H1 (cell line): Measurements from ENCODE around the gene PQBP1. TPM values are rescaled to one million over a fixed set of nuclear protein-coding genes. Genes with fewer than 3 reads are reported as not detected.

ENCODE experiments used
- CTCF ChIA-PET: fragments of 300-600 bp; sonication (Branson Sonifier 250); formaldehyde crosslinking; loops from one replicate; lab custom pipeline; 2021; ENCODE audit not compliant: partially characterized antibody; lab: Charles Lee
- POLR2A ChIA-PET: fragments of 300-600 bp; sonication (Branson Sonifier 250); formaldehyde crosslinking; loops from one replicate; lab custom pipeline; 2021; ENCODE audit warnings: inconsistent platforms; ENCODE audit not compliant: partially characterized antibody; lab: Charles Lee
- DNase-seq, 2 experiments: peaks; one replicate each; pipeline versions ENCODE4 v3.0.0 to v3.0.0-alpha.2; 2010 to 2022; ENCODE audit warnings: low spot score in 2 of 2, low read depth in 1 of 2, mixed read lengths in 1 of 2
- FAIRE-seq: peaks from 2 replicates; lab custom pipeline; 2011; peaks lifted over from hg19 to GRCh38; lab: Jason Lieb, UNC
- H2AFZ ChIP-seq: 2 replicates; pipeline ENCODE4 v1.8.1; 2012; ENCODE audit warnings: low read length, inconsistent platforms
- H2AK5ac ChIP-seq: 2 replicates; pipeline ENCODE4 v1.6.1; 2013; ENCODE audit warnings: low read depth, low read length
- H2BK120ac ChIP-seq: replicated peaks from 2 replicates; pipeline ENCODE3; 2013; ENCODE audit warnings: low read depth, low read length, inconsistent platforms
- H2BK12ac ChIP-seq: 2 replicates; pipeline ENCODE4 v1.6.1; 2013; ENCODE audit warnings: low read depth, low read length
- H2BK15ac ChIP-seq: 2 replicates; pipeline ENCODE4 v1.6.1; 2013; ENCODE audit warnings: low read length
- H2BK20ac ChIP-seq: 2 replicates; pipeline ENCODE4 v1.6.1; 2013; ENCODE audit warnings: low read length
- H2BK5ac ChIP-seq: 2 replicates; pipeline ENCODE4 v1.6.1; 2013; ENCODE audit warnings: low read depth, low read length
- H3K14ac ChIP-seq: 2 replicates; pipeline ENCODE4 v1.6.1; 2013; ENCODE audit warnings: inconsistent platforms; ENCODE audit not compliant: insufficient read length
- H3K18ac ChIP-seq: 2 replicates; pipeline ENCODE4 v1.6.1; 2013; ENCODE audit warnings: low read length; ENCODE audit errors: extremely low read depth
- H3K23ac ChIP-seq: 2 replicates; pipeline ENCODE4 v1.6.1; 2013; ENCODE audit warnings: inconsistent platforms; ENCODE audit not compliant: insufficient read length
- H3K23me2 ChIP-seq: 2 replicates; pipeline ENCODE4 v1.6.1; 2013; ENCODE audit warnings: low read depth, low read length
- H3K27ac ChIP-seq: 2 replicates; pipeline ENCODE4 v1.6.1; 2011; ENCODE audit warnings: low read depth, low read length, inconsistent platforms
- H3K27me3 ChIP-seq, 4 experiments: replicated peaks in 1 of 4; 1 replicate in 1 of 4; 2 replicates in 3 of 4; pipeline versions ENCODE4 v1.6.1 to v1.8.1; 2011 to 2013; ENCODE audit warnings: low read length in 3 of 4, mild to moderate bottlenecking in 3 of 4, inconsistent platforms in 2 of 4, mixed read lengths in 2 of 4, moderate library complexity in 1 of 4; ENCODE audit not compliant: control insufficient read depth in 3 of 4, insufficient read depth in 3 of 4; ENCODE audit errors: extremely low read depth in 1 of 4
- H3K36me3 ChIP-seq, 4 experiments: 2 replicates each; pipeline versions ENCODE4 v1.6.1 to v1.8.1; 2011 to 2013; ENCODE audit warnings: mild to moderate bottlenecking in 4 of 4, low read length in 3 of 4, moderate library complexity in 2 of 4, control low read depth in 1 of 4, inconsistent platforms in 1 of 4; ENCODE audit not compliant: insufficient read depth in 4 of 4, control insufficient read depth in 2 of 4
- H3K4ac ChIP-seq: replicated peaks from 2 replicates; pipeline ENCODE3; 2013; ENCODE audit warnings: low read length, low read depth, mixed read lengths, inconsistent platforms; ENCODE audit not compliant: insufficient read length
- H3K4me1 ChIP-seq, 4 experiments: replicated peaks in 1 of 4; 1 replicate in 1 of 4; 2 replicates in 3 of 4; pipeline versions ENCODE4 v1.6.1 to v1.8.1; 2011 to 2013; ENCODE audit warnings: low read length in 3 of 4, inconsistent platforms in 2 of 4, mixed read lengths in 1 of 4; ENCODE audit not compliant: insufficient read depth in 4 of 4, control insufficient read depth in 3 of 4
- H3K4me2 ChIP-seq, 2 experiments: 2 replicates each; pipeline versions ENCODE4 v1.6.1 to v1.8.1; 2011 to 2013; ENCODE audit warnings: low read depth in 2 of 2, low read length in 2 of 2, control low read depth in 1 of 2, inconsistent platforms in 1 of 2, mild to moderate bottlenecking in 1 of 2; ENCODE audit not compliant: insufficient read depth in 1 of 2
- H3K4me3 ChIP-seq, 4 experiments: fragments of 200-600, 300-600 bp in 1 of 4; sonication (generic), shearing (Covaris generic), sonication (Bioruptor Twin) in 1 of 4; 2 replicates each; pipeline versions ENCODE4 v1.5.1 to v1.8.1; 2011 to 2016; ENCODE audit warnings: low read length in 4 of 4, low read depth in 3 of 4, control low read depth in 2 of 4, inconsistent platforms in 2 of 4, mild to moderate bottlenecking in 2 of 4, mixed read lengths in 1 of 4, moderate library complexity in 1 of 4; ENCODE audit not compliant: insufficient read depth in 2 of 4; ENCODE audit errors: extremely low read depth in 1 of 4
- H3K56ac ChIP-seq: replicated peaks from 2 replicates; pipeline ENCODE3; 2013; ENCODE audit warnings: low read depth, mild to moderate bottlenecking, mixed read lengths, low read length, inconsistent platforms; ENCODE audit not compliant: insufficient read length
- H3K79me1 ChIP-seq: 2 replicates; pipeline ENCODE4 v1.6.1; 2013; ENCODE audit warnings: low read depth, low read length, control low read depth
- H3K79me2 ChIP-seq, 2 experiments: 2 replicates each; pipeline versions ENCODE4 v1.6.1 to v1.8.1; 2012 to 2013; ENCODE audit warnings: low read length in 2 of 2, mild to moderate bottlenecking in 2 of 2, inconsistent platforms in 1 of 2; ENCODE audit not compliant: insufficient read depth in 2 of 2, control insufficient read depth in 1 of 2
- H3K9ac ChIP-seq, 4 experiments: replicated peaks in 1 of 4; 1 replicate in 1 of 4; 2 replicates in 3 of 4; pipeline versions ENCODE4 v1.6.1 to v1.8.1; 2011 to 2013; ENCODE audit warnings: low read depth in 3 of 4, low read length in 3 of 4, control low read depth in 2 of 4, mild to moderate bottlenecking in 2 of 4, moderate library complexity in 2 of 4, inconsistent platforms in 1 of 4; ENCODE audit errors: extremely low read depth in 1 of 4
- H3K9me3 ChIP-seq, 2 experiments: 2 replicates each; pipeline versions ENCODE4 v1.6.1 to v1.8.1; 2012 to 2013; ENCODE audit warnings: mild to moderate bottlenecking in 2 of 2, moderate library complexity in 2 of 2, control low read depth in 1 of 2, inconsistent platforms in 1 of 2, low read depth in 1 of 2, low read length in 1 of 2, mixed read lengths in 1 of 2; ENCODE audit not compliant: insufficient read depth in 2 of 2
- H4K20me1 ChIP-seq, 2 experiments: replicated peaks in 1 of 2; 2 replicates each; pipeline versions ENCODE3 to v1.8.1; 2011 to 2013; ENCODE audit warnings: inconsistent platforms in 2 of 2, low read length in 2 of 2, mild to moderate bottlenecking in 1 of 2; ENCODE audit not compliant: insufficient read depth in 2 of 2, control insufficient read depth in 1 of 2
- H4K5ac ChIP-seq: 2 replicates; pipeline ENCODE4 v1.6.1; 2013; ENCODE audit warnings: low read length, low read depth, mixed read lengths, inconsistent platforms; ENCODE audit not compliant: insufficient read length
- H4K8ac ChIP-seq: 2 replicates; pipeline ENCODE4 v1.8.0; 2013; ENCODE audit warnings: mild to moderate bottlenecking, moderate library complexity, low read length, inconsistent platforms; ENCODE audit not compliant: insufficient read depth; ENCODE audit errors: extremely low read depth
- H4K91ac ChIP-seq: replicated peaks from 2 replicates; pipeline ENCODE3; 2013; ENCODE audit warnings: low read length, mixed read lengths, inconsistent platforms; ENCODE audit not compliant: insufficient read length
- CBX8 ChIP-seq: fragments of 300-800, 300-1000 bp; sonication (generic); IDR thresholded peaks from 2 replicates; pipeline ENCODE4 v1.7.1; 2016; ENCODE audit warnings: low read depth, low read length, borderline replicate concordance
- CREB1 ChIP-seq: IDR thresholded peaks from 2 replicates; pipeline ENCODE4 v1.6.1; 2012; ENCODE audit warnings: inconsistent platforms
- E2F6 ChIP-seq: IDR thresholded peaks from 2 replicates; pipeline ENCODE4 v1.6.1; 2012; ENCODE audit warnings: inconsistent platforms
- RBBP5 ChIP-seq: IDR thresholded peaks from 2 replicates; pipeline ENCODE4 v1.7.1; 2012; ENCODE audit warnings: low read depth, mild to moderate bottlenecking, inconsistent platforms, low read length, moderate library complexity, borderline replicate concordance
- SAP30 ChIP-seq: fragments of 300-600 bp; sonication (generic); IDR thresholded peaks from 2 replicates; pipeline ENCODE4 v1.7.1; 2012; ENCODE audit warnings: low read length, moderate library complexity, mild to moderate bottlenecking, inconsistent platforms; ENCODE audit not compliant: insufficient read depth, insufficient replicate concordance
- SP2 ChIP-seq: IDR thresholded peaks from 2 replicates; pipeline ENCODE4 v1.6.1; 2012; ENCODE audit warnings: mild to moderate bottlenecking, low read length, inconsistent platforms
- TBP ChIP-seq: IDR thresholded peaks from 2 replicates; pipeline ENCODE4 v1.6.1; 2011; ENCODE audit warnings: low read depth, low read length, improper control_type of control experiment
- USF2 ChIP-seq: IDR thresholded peaks from 2 replicates; pipeline ENCODE4 v1.6.1; 2011; ENCODE audit warnings: low read length, improper control_type of control experiment
- WGBS, 2 experiments: shearing (Covaris generic) in 1 of 2; methylation state at CpG; one replicate each; pipeline versions ENCODE4 v1.1.6 to v1.1.7; 2013 to 2015; ENCODE audit warnings: low lambda C conversion rate in 2 of 2, mixed read lengths in 2 of 2, inconsistent platforms in 1 of 2, low coverage in 1 of 2, missing lambda C conversion rate in 1 of 2; ENCODE audit not compliant: insufficient replicate concordance in 2 of 2, insufficient coverage in 1 of 2, insufficient read length in 1 of 2; ENCODE audit errors: extremely low coverage in 1 of 2, missing lambda C conversion rate in 1 of 2; 5-methylcytosine and 5-hydroxymethylcytosine counted together
- polyA plus RNA-seq, 7 experiments: library from polyadenylated mRNA; depleted of rRNA in 3 of 7; stranded (reverse) in 5 of 7; unstranded in 2 of 7; fragments of >200 nt in 5 of 7; fragments of 200-250 nt in 2 of 7; gene quantifications; 1 replicate in 5 of 7; 2 replicates in 1 of 7; 4 replicates in 1 of 7; pipeline versions ENCODE4 v1.2.1 to v1.2.3, GENCODE V29; 2011 to 2013; ENCODE audit warnings: missing spikeins in 2 of 7, mixed read lengths in 2 of 7
- total RNA-seq: library from RNA; stranded (reverse); fragmentation: NEBNext Ultra II Directional; extraction: Animal tissue kit (Norgen Biotek cat#: 25700); gene quantifications from 2 replicates; pipeline ENCODE4 v1.2.1, GENCODE V29; 2021

Gene PQBP1
- total and polyA plus RNA-seq, 2 of the 8 experiments (the other 6 are each of a cell fraction or from before 2014, with no cell fraction given): 91.7 to 95.9 TPM

GRCh38 chrX:48923771-48924170, 26.0 kb downstream of the PQBP1 start:
- DNase-seq (no peak), FAIRE-seq (no peak)
- ChIA-PET CTCF (interaction anchor here (1.2 to 1.7 kb wide), 2 partner anchors 14 to 17 kb away, joined by 4 to 5 read pairs; no protein-coding TSS in a partner anchor), POLR2A (interaction anchor here (0.9 to 30.9 kb wide), 3 partner anchors 9 to 31 kb away, joined by 3 to 572 read pairs (median 572); partner anchors contain the start of genes PIM2 and SLC35A2)
- Histone ChIP-seq H3K27ac (no peak overlapping the region; the same call in 1 of the 2 replicates), H3K4me2 (no peak overlapping the region), H2BK120ac (no peak overlapping the region), H4K91ac (no peak overlapping the region), H3K14ac (no peak overlapping the region), H3K9ac (no peak overlapping the region), H2BK20ac (no peak overlapping the region), H3K4me3 (no peak overlapping the region), H3K18ac (no peak overlapping the region), H4K8ac (peak overlapping the region; percentile 1; the same call in 1 of the 2 replicates), H4K5ac (no peak overlapping the region), H3K4me1 (peaks cover 8 to 26% (median 20%) of the 10 kb centered on the region in 4 experiments; a peak in 6 of 7 replicates), H2BK15ac (no peak overlapping the region), H3K23ac (no peak overlapping the region), H2BK5ac (0 out of 2 replicates have a peak overlapping the region, but pooled peaks have one; percentile 39), H2BK12ac (0 out of 2 replicates have a peak overlapping the region, but pooled peaks have one; percentile 75), H3K79me2 (peaks cover 4 to 30% of the 10 kb centered on the region in 2 experiments), H3K56ac (no peak overlapping the region), H3K27me3 (no peaks in the 10 kb centered on the region), H4K20me1 (no peaks in the 10 kb centered on the region), H3K23me2 (peaks cover 11% of the 10 kb centered on the region), H3K4ac (no peak overlapping the region), H2AFZ (no peak overlapping the region), H3K36me3 (peaks cover 0 to 33% (median 14%) of the 10 kb centered on the region in 4 experiments; a peak in 6 of 8 replicates), H3K9me3 (no peaks in the 10 kb centered on the region), H3K79me1 (no peaks in the 10 kb centered on the region), H2AK5ac (no peak overlapping the region)
- no peak for TF ChIP-seq SAP30
- TF ChIP-seq CBX8: no peak
- TF ChIP-seq E2F6: no peak
- no peak for TF ChIP-seq CREB1
- TF ChIP-seq RBBP5: no peak
- TF ChIP-seq TBP: no peak
- no peak for TF ChIP-seq USF2
- no peak for TF ChIP-seq SP2
- 86% methylated on average over 8 of the region's 13 CpGs; no CpG with 5 or more reads in 1 of the 2 experiments for WGBS, 2 experiments
